ENCODE measurements around the gene POLD4. TPM values are rescaled to one million over a fixed set of nuclear protein-coding genes. Genes with fewer than 3 reads are reported as not detected.

Gene POLD4
- total RNA-seq, 4 donors from 2014 or later = 65.7 to 87.3 (median 74.4) TPM

DNA sequence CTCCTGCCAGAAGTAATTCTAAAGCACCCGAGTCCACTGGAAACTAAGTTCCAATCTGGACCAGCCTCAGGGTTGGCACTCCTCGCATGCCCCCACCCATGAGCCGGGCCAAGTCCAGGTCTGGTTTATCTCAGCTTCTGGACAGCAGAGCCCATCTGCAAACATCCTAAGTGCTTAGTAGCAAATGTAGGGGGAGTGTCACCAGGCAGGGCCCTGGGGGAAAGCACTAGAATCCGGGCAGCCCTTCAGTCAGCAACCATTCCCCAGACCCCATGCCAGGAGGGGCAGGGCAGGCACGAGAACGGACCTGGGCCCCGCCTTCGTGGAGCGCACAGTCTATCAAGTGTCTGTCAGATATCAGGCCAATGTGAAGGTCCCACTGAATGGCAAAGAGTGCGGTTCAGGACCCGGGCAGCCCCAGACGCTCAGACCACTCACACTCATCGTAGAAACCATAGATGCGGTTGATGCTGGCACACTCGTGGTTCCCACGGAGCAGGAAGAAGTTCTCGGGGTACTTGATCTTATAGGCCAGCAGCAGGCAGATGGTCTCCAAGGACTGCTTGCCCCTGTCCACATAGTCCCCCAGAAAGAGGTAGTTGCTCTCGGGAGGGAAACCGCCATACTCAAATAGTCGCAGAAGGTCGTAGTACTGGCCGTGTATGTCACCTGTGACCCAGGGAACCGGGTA is 47.0 kb upstream of the POLD4 start:
- TF ChIP-seq, protein P1, sequence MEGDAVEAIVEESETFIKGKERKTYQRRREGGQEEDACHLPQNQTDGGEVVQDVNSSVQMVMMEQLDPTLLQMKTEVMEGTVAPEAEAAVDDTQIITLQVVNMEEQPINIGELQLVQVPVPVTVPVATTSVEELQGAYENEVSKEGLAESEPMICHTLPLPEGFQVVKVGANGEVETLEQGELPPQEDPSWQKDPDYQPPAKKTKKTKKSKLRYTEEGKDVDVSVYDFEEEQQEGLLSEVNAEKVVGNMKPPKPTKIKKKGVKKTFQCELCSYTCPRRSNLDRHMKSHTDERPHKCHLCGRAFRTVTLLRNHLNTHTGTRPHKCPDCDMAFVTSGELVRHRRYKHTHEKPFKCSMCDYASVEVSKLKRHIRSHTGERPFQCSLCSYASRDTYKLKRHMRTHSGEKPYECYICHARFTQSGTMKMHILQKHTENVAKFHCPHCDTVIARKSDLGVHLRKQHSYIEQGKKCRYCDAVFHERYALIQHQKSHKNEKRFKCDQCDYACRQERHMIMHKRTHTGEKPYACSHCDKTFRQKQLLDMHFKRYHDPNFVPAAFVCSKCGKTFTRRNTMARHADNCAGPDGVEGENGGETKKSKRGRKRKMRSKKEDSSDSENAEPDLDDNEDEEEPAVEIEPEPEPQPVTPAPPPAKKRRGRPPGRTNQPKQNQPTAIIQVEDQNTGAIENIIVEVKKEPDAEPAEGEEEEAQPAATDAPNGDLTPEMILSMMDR (IDR thresholded peaks at IDR 0.05) = no peak
- TF ChIP-seq POLR2AphosphoS5 (IDR thresholded peaks at IDR 0.05) = peak; percentile 69
- 0 to 23% methylated on average over 2 to 4 of the region's 23 CpGs for WGBS, 2 donors (ENCODE audit: low coverage in 1 of 2)
- Histone ChIP-seq H3K9me3 (no peaks in the 10 kb centered on the region), H3K4me1 (peaks cover 0 to 67% (median 18%) of the 10 kb centered on the region in 3 donors), H3K4me3 (peak overlapping the region; percentile 77 to 94), H3K27me3 (peaks cover 24% of the 10 kb centered on the region), H3K36me3 (peaks cover 0 to 52% of the 10 kb centered on the region in 2 donors), H3K27ac (peak overlapping the region in 3 of 4 donors; percentile 95 to 97 (median 96))
- no peak for ATAC-seq

DNA sequence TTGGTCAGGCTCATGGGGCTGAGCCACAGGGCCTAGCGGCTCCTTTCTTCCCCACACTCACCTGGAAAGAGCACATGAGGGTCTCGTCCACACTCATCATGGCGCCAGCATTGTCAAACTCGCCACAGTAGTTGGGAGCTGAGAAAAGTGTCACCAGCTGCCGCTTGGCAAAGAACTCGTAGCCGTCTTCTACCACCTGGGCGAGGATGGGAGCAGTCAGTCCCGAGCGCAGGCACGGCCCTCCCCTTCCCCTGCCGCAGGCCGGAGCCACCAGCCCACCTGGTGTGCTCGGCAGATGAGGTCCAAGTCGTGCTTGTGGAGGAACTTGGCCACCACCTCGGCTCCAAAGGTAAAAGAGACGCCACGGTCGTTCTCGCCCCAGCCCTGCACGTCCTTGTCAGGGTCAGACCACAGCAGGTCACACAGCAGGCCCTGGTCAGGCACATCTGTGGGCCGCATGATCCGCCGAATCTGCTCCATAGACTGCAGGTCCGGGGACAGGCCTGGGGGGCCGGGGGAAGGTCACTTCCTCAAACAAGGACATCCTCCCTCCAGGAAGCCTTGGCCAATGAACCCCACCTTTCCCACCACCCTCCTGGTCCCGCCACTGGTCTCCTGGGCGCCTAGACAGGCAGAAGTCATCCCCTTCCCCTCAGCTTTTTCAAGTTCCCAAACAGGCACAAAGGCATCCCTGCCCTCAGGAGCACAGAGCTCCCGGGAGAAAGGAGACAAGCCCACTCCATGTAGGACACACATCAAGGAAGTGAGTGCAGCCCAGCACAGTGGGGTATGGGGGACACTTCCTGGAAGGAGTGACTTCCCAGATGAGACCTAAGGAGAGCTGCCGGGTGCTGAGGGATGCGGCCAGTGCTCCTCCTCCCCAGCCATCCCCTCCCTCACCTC is 45.6 kb upstream of the POLD4 start:
- no peak for TF ChIP-seq POLR2A (IDR thresholded peaks at IDR 0.05)
- TF ChIP-seq EP300 (IDR thresholded peaks at IDR 0.05) = no peak
- TF ChIP-seq POLR2AphosphoS5 (IDR thresholded peaks at IDR 0.05) = no peak
- TF ChIP-seq, protein P1 (IDR thresholded peaks at IDR 0.05) = no peak
- H3K27me3 ChIP-seq = peaks cover 9% of the 10 kb centered on the region
- H3K27ac ChIP-seq = peak overlapping the region in 1 of 4 donors; percentile 97
- no peak overlapping the region for H3K4me3 ChIP-seq
- WGBS, 2 donors (ENCODE audit: low coverage in 1 of 2) = 67 to 100% methylated on average over 3 to 8 of the region's 31 CpGs
- H3K4me1 ChIP-seq = peaks cover 0 to 71% (median 18%) of the 10 kb centered on the region in 3 donors
- H3K36me3 ChIP-seq = peaks cover 0 to 64% of the 10 kb centered on the region in 2 donors
- no peaks in the 10 kb centered on the region for H3K9me3 ChIP-seq
- ATAC-seq = no peak

DNA sequence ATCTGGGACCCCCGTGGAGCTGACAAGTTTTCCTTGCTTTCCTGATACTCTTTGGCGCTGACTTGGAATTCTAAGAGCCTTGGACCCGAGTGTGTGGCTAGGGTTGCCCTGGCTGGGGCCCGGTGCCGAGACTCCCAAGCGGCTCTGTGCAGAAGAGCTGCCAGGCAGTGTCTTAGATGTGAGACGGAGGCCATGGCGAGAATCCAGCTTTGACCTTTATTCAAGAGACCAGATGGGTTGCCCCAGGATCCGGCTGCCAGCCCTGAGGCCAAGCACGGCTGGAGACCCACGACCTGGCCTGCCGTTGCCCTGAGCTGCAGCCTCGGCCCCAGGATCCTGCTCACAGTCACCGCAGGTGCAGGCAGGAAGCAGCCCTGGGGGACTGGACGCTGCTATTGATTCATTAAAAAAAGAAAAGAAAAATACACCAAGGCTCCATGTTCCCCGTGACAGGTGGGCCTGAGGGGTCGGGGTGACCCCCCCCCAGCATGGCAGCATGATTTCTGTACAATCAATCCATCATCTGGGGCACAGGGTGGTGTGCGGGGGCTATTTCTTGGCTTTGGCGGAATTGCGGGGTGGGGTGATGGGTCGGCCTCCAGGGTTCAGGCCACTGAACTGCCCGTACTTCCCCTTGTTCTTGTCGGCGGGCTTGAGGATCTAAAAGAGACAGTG is 44.8 kb upstream of the POLD4 start:
- 65 to 87% methylated on average over 3 to 9 of the region's 24 CpGs for WGBS, 2 donors (ENCODE audit: low coverage in 1 of 2)
- ATAC-seq = no peak
- Histone ChIP-seq H3K9me3 (no peaks in the 10 kb centered on the region), H3K4me1 (peaks cover 0 to 71% (median 18%) of the 10 kb centered on the region in 3 donors), H3K27me3 (peaks cover under 1% of the 10 kb centered on the region), H3K27ac (no peak overlapping the region), H3K36me3 (peaks cover 0 to 72% of the 10 kb centered on the region in 2 donors), H3K4me3 (no peak overlapping the region)
- no peak for TF ChIP-seq POLR2AphosphoS5 (IDR thresholded peaks at IDR 0.05)
- TF ChIP-seq, protein P1 (IDR thresholded peaks at IDR 0.05) = no peak

DNA sequence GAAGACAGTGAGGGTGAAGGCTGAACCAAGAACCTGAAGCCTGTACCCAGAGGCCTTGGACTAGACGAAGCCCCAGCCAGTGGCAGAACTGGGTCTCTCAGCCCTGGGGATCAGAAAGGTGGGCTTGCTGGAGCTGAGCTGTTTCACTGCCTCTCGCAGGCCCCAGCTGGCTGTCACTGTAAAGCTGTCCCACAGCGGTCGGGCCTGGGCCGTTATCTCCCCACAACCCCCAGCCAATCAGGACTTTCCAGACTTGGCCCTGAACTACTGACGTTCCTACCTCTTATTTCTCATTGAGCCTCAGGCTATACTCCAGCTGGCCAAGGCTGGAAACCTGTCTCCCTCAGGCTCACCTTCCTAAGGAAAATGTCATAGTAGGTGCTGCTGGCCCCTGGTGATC is 44.2 kb upstream of the POLD4 start:
- no peak for ATAC-seq
- no peak overlapping the region for H3K4me3 ChIP-seq
- 75% methylated on average over 4 of the region's 6 CpGs; no CpG with 5 or more reads in 1 of the 2 donors for WGBS, 2 donors (ENCODE audit: low coverage in 1 of 2)
- no peak overlapping the region for H3K27ac ChIP-seq
- TF ChIP-seq POLR2A (IDR thresholded peaks at IDR 0.05) (no peak), EP300 (IDR thresholded peaks at IDR 0.05) (no peak), POLR2AphosphoS5 (IDR thresholded peaks at IDR 0.05) (no peak)
- TF ChIP-seq, protein P1 (IDR thresholded peaks at IDR 0.05) = no peak
- H3K27me3 ChIP-seq = no peaks in the 10 kb centered on the region
- H3K36me3 ChIP-seq = peaks cover 0 to 72% of the 10 kb centered on the region in 2 donors
- H3K4me1 ChIP-seq = peaks cover 0 to 73% (median 20%) of the 10 kb centered on the region in 3 donors
- no peaks in the 10 kb centered on the region for H3K9me3 ChIP-seq
